A673 (cell line): ENCODE data around the gene PHETA2.

Experiments
- EZH2 ChIP-seq: fragments of 200-600 bp; sonication (generic); IDR thresholded peaks from 2 replicates; pipeline ENCODE4 v1.6.1; 2017; ENCODE audit warnings: borderline replicate concordance, low read depth, mild to moderate bottlenecking, mixed read lengths, antibody characterized with exemption, low read length; ENCODE audit not compliant: poor library complexity, severe bottlenecking
- TF ChIP-seq, protein P1 (sequence below): fragments of 300-800, 200-600 bp; sonication (generic); conservative IDR thresholded peaks from 2 replicates; pipeline ENCODE4 v1.5.1; 2017; ENCODE audit warnings: low read depth, mild to moderate bottlenecking, antibody characterized with exemption, low read length, moderate library complexity, mixed read lengths

DNA sequence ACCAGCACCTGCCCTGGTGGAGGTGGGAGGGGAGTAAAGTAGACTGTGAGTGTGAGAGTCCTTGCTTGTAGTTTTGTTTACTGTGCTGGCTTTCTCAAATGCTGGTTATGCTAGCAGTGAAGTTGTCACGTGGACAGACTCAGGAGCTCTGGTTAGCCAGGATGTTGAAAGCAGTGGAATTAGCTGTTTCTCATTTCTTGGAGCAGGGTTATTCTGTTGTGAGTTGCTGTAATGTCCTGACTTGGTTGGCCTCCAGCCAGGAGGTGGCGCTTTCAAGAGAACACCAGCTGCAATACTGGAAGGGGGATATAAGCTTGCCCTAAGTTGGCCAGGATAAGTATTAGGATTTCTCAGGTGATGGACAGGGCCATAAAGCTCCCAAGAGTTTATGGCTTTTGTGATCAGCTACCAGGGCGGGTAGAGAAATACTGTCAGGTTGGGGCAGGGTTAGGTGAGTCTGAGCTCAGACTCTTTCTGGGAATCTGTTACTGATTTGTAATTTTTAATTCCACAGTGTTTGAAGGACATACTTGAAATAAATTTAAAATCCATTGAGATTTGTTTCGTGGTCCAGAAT, 42.9 kb downstream of the PHETA2 start:
- TF ChIP-seq, protein P1, sequence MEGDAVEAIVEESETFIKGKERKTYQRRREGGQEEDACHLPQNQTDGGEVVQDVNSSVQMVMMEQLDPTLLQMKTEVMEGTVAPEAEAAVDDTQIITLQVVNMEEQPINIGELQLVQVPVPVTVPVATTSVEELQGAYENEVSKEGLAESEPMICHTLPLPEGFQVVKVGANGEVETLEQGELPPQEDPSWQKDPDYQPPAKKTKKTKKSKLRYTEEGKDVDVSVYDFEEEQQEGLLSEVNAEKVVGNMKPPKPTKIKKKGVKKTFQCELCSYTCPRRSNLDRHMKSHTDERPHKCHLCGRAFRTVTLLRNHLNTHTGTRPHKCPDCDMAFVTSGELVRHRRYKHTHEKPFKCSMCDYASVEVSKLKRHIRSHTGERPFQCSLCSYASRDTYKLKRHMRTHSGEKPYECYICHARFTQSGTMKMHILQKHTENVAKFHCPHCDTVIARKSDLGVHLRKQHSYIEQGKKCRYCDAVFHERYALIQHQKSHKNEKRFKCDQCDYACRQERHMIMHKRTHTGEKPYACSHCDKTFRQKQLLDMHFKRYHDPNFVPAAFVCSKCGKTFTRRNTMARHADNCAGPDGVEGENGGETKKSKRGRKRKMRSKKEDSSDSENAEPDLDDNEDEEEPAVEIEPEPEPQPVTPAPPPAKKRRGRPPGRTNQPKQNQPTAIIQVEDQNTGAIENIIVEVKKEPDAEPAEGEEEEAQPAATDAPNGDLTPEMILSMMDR = peak; percentile 36; the same call in 1 of the 2 replicates
- TF ChIP-seq EZH2 = no peak
